GM12865 (cell line): ENCODE data around the gene AZU1.
"Not testable (repeated sequence)": the region's sequence is repeated elsewhere in the genome, so short reads cannot be mapped to it uniquely, and the experiment has no call there.

Experiments used
- DNase-seq: peaks from one replicate; pipeline ENCODE4 v3.0.0; 2010; ENCODE audit warnings: low read depth
- H3K4me3 ChIP-seq: 2 replicates; pipeline ENCODE4 v1.5.1; 2011; ENCODE audit warnings: mild to moderate bottlenecking, low read depth, low read length, control low read depth
- CTCF ChIP-seq: IDR thresholded peaks from 2 replicates; pipeline ENCODE4 v1.5.1; 2011; ENCODE audit warnings: low read length, control low read depth, low read depth, inconsistent platforms; ENCODE audit not compliant: insufficient read depth; ENCODE audit errors: missing control alignments

Gene AZU1

GRCh38 chr19:848386-848921, 20.8 kb downstream of the AZU1 start:
- no peak overlapping the region for H3K4me3 ChIP-seq

GRCh38 chr19:849195-849594, 21.6 kb downstream of the AZU1 start:
- H3K4me3 ChIP-seq, DNase-seq: not testable (repeated sequence)

More at GRCh38 chr19:848386-848921, 20.8 kb downstream of the AZU1 start:
- no peak for TF ChIP-seq CTCF
- no peak for DNase-seq

GRCh38 chr19:850221-850978, 22.8 kb downstream of the AZU1 start:
- TF ChIP-seq CTCF = no peak
- no peak for DNase-seq
- H3K4me3 ChIP-seq = no peak overlapping the region

- no peak for DNase-seq
- H3K4me3 ChIP-seq = no peak overlapping the region
- TF ChIP-seq CTCF = no peak
Measured at GRCh38 chr19:850979-851335, 23.3 kb downstream of the AZU1 start.

- no peak for TF ChIP-seq CTCF
- DNase-seq = no peak
- no peak within 1 kb of the TSS for H3K4me3 ChIP-seq
Measured at GRCh38 chr19:852136-853013, 24.7 kb downstream of the AZU1 start, which contains the start of gene ELANE. Gene ELANE (plus strand): TSS chr19:852303. CDS start chr19:852329, 26 bp downstream.

- TF ChIP-seq CTCF = no peak
- no peak overlapping the region for H3K4me3 ChIP-seq
- DNase-seq = no peak
Measured at GRCh38 chr19:853014-853585, 25.5 kb downstream of the AZU1 start.

- not testable (repeated sequence) for H3K4me3 ChIP-seq, DNase-seq
Measured at GRCh38 chr19:853614-854220, 26.1 kb downstream of the AZU1 start.
